ENCODE measurements around the gene NMB. TPM values are rescaled to one million over a fixed set of nuclear protein-coding genes. Genes with fewer than 3 reads are reported as not detected.

The NMB gene
- total and polyA plus RNA-seq, 2 donors (not counting 1 experiment from before 2014, with no cell fraction given): 1.5 to 3.6 TPM

DNA sequence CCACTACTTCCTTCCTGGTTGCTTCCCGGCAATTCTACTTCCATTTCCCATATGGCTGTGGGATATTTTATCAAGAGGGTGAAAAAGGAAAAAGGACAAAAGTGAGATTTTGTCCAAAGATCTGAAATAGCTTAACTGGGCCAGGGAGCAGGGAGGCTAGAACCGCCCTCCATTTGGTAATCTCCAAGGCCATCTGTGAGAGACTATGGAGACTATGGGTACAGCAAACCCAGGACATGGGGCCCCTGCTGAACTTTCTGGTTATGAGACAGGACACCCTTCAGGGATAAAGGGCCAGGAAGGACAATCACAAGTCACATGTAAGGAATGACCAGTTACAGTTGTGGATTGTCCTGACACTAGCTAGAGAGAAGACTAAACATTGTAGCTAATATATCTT lies 32.9 kb downstream of the NMB start:
- H3K79me2 ChIP-seq (ENCODE audit: control insufficient read depth, insufficient read depth, low read length): no peaks in the 10 kb centered on the region
- H3K4me1 ChIP-seq (ENCODE audit: control insufficient read depth, extremely low read depth, insufficient read depth, low read length): no peaks in the 10 kb centered on the region
- H3K4me3 ChIP-seq (replicated peaks in 1 of 4; ENCODE audit: control extremely low read depth in 1 of 4, insufficient read depth in 1 of 4, low read depth in 3 of 4, low read length in 4 of 4): no peak overlapping the region
- no peak for DNase-seq (ENCODE audit: low read depth in 2 of 2)
- no peak overlapping the region for H3K27ac ChIP-seq (ENCODE audit: insufficient read depth, low read length)
- no peaks in the 10 kb centered on the region for H4K20me1 ChIP-seq (ENCODE audit: control insufficient read depth, extremely low read depth, insufficient read depth, low read length)
- no peak overlapping the region for H3K9ac ChIP-seq (ENCODE audit: insufficient read depth, low read length)
- no peak overlapping the region for H2AFZ ChIP-seq (ENCODE audit: low read length)
- no peaks in the 10 kb centered on the region for H3K27me3 ChIP-seq (ENCODE audit: control insufficient read depth, insufficient read depth, low read length)
- peaks cover 3% of the 10 kb centered on the region for H3K36me3 ChIP-seq (ENCODE audit: control insufficient read depth, insufficient read depth, low read length)
- TF ChIP-seq, protein P1, sequence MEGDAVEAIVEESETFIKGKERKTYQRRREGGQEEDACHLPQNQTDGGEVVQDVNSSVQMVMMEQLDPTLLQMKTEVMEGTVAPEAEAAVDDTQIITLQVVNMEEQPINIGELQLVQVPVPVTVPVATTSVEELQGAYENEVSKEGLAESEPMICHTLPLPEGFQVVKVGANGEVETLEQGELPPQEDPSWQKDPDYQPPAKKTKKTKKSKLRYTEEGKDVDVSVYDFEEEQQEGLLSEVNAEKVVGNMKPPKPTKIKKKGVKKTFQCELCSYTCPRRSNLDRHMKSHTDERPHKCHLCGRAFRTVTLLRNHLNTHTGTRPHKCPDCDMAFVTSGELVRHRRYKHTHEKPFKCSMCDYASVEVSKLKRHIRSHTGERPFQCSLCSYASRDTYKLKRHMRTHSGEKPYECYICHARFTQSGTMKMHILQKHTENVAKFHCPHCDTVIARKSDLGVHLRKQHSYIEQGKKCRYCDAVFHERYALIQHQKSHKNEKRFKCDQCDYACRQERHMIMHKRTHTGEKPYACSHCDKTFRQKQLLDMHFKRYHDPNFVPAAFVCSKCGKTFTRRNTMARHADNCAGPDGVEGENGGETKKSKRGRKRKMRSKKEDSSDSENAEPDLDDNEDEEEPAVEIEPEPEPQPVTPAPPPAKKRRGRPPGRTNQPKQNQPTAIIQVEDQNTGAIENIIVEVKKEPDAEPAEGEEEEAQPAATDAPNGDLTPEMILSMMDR (conservative IDR thresholded peaks at IDR 0.05 in 1 of 2, IDR thresholded peaks at IDR 0.05 in 1 of 2; ENCODE audit: low read depth in 1 of 2, low read length in 2 of 2): no peak
- no peak for TF ChIP-seq EZH2 (IDR thresholded peaks at IDR 0.05; ENCODE audit: low read length, missing control alignments)
- no peak overlapping the region for H3K4me2 ChIP-seq (ENCODE audit: extremely low read depth, insufficient read depth, low read length)
- H3K9me3 ChIP-seq (ENCODE audit: control insufficient read depth, insufficient read depth, low read depth, low read length): peaks cover 6% of the 10 kb centered on the region

DNA sequence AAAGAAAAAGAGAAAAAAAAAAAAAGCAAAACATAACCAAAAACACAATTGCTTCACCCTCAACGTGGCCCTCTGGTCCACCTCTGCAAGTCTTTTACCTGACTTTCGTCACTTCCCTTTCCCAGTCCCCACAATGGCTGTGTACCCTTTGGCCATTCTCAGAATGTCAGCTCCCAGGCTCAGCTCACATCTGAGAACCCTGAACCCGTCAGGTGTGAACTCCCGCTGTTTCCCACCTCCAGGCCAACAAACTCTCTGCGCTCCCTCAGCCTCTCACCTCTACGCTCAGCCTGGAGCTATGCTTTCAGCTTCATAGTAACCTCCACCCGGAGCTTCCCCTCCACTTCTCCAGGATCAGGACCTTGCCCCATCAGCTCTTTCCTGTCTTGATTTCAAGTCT lies 33.6 kb downstream of the NMB start:
- DNase-seq (ENCODE audit: low read depth in 2 of 2): no peak
- no peaks in the 10 kb centered on the region for H3K27me3 ChIP-seq (ENCODE audit: control insufficient read depth, insufficient read depth, low read length)
- H3K79me2 ChIP-seq (ENCODE audit: control insufficient read depth, insufficient read depth, low read length): no peaks in the 10 kb centered on the region
- H3K4me3 ChIP-seq (replicated peaks in 1 of 4; ENCODE audit: control extremely low read depth in 1 of 4, insufficient read depth in 1 of 4, low read depth in 3 of 4, low read length in 4 of 4): no peak overlapping the region
- no peak overlapping the region for H3K9ac ChIP-seq (ENCODE audit: insufficient read depth, low read length)
- H3K9me3 ChIP-seq (ENCODE audit: control insufficient read depth, insufficient read depth, low read depth, low read length): peaks cover 6% of the 10 kb centered on the region
- no peak for TF ChIP-seq EZH2 (IDR thresholded peaks at IDR 0.05; ENCODE audit: low read length, missing control alignments)
- peaks cover 3% of the 10 kb centered on the region for H3K36me3 ChIP-seq (ENCODE audit: control insufficient read depth, insufficient read depth, low read length)
- no peak overlapping the region for H3K27ac ChIP-seq (ENCODE audit: insufficient read depth, low read length)
- no peaks in the 10 kb centered on the region for H3K4me1 ChIP-seq (ENCODE audit: control insufficient read depth, extremely low read depth, insufficient read depth, low read length)
- no peak overlapping the region for H2AFZ ChIP-seq (ENCODE audit: low read length)
- no peaks in the 10 kb centered on the region for H4K20me1 ChIP-seq (ENCODE audit: control insufficient read depth, extremely low read depth, insufficient read depth, low read length)
- no peak overlapping the region for H3K4me2 ChIP-seq (ENCODE audit: extremely low read depth, insufficient read depth, low read length)

DNA sequence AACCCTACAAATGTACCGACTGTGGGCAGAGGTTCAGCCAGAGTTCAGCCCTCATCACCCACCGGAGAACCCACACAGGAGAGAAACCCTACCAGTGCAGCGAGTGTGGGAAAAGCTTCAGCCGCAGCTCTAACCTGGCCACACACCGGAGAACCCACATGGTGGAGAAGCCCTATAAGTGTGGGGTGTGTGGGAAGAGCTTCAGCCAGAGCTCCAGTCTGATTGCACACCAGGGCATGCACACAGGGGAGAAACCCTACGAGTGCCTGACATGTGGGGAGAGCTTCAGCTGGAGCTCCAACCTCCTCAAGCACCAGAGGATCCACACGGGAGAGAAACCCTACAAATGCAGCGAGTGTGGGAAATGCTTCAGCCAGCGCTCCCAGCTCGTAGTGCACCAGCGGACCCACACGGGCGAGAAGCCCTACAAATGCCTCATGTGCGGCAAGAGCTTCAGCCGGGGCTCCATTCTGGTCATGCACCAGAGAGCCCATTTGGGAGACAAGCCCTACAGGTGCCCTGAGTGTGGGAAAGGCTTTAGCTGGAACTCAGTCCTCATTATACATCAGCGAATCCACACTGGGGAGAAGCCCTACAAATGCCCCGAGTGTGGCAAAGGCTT lies 36.5 kb downstream of the NMB start:
- Histone ChIP-seq H3K9me3 (ENCODE audit: control insufficient read depth, insufficient read depth, low read depth, low read length) (peaks cover 6% of the 10 kb centered on the region), H3K4me1 (ENCODE audit: control insufficient read depth, extremely low read depth, insufficient read depth, low read length) (no peaks in the 10 kb centered on the region), H3K4me2 (ENCODE audit: extremely low read depth, insufficient read depth, low read length) (no peak overlapping the region), H3K79me2 (ENCODE audit: control insufficient read depth, insufficient read depth, low read length) (no peaks in the 10 kb centered on the region), H2AFZ (ENCODE audit: low read length) (no peak overlapping the region), H3K36me3 (ENCODE audit: control insufficient read depth, insufficient read depth, low read length) (peaks cover 3% of the 10 kb centered on the region), H3K27ac (ENCODE audit: insufficient read depth, low read length) (no peak overlapping the region), H4K20me1 (ENCODE audit: control insufficient read depth, extremely low read depth, insufficient read depth, low read length) (no peaks in the 10 kb centered on the region), H3K27me3 (ENCODE audit: control insufficient read depth, insufficient read depth, low read length) (no peaks in the 10 kb centered on the region), H3K9ac (ENCODE audit: insufficient read depth, low read length) (no peak overlapping the region), H3K4me3 (replicated peaks in 1 of 4; ENCODE audit: control extremely low read depth in 1 of 4, insufficient read depth in 1 of 4, low read depth in 3 of 4, low read length in 4 of 4) (no peak overlapping the region)
- TF ChIP-seq EZH2 (IDR thresholded peaks at IDR 0.05; ENCODE audit: low read length, missing control alignments): no peak
- TF ChIP-seq, protein P1 (conservative IDR thresholded peaks at IDR 0.05 in 1 of 2, IDR thresholded peaks at IDR 0.05 in 1 of 2; ENCODE audit: low read depth in 1 of 2, low read length in 2 of 2): no peak
- DNase-seq (ENCODE audit: low read depth in 2 of 2): no peak

Data from fibroblast of lung (primary cell).